Activated CD4-positive, alpha-beta T cell treated with anti-CD3 and anti-CD28 coated beads for 1 hour (primary cell): ENCODE results near the gene SMIM35.

Experiments
- DNase-seq: peaks from one replicate; pipeline ENCODE4 v3.0.0-alpha.2; 2020

The SMIM35 gene

GRCh38 chr11:118108513-118108912 lies 21.8 kb upstream of the SMIM35 start:
- no peak for DNase-seq

GRCh38 chr11:118106789-118107335 lies 20.1 kb upstream of the SMIM35 start:
- DNase-seq = no peak

GRCh38 chr11:118105657-118106305 lies 19.0 kb upstream of the SMIM35 start:
- no peak for DNase-seq

- no peak for DNase-seq
Observed at GRCh38 chr11:118104491-118104890, 17.7 kb upstream of the SMIM35 start.

GRCh38 chr11:118102721-118103261 lies 16.0 kb upstream of the SMIM35 start:
- DNase-seq = no peak

GRCh38 chr11:118100691-118101232 lies 14.0 kb upstream of the SMIM35 start:
- DNase-seq = no peak

GRCh38 chr11:118099838-118100556 lies 13.2 kb upstream of the SMIM35 start:
- no peak for DNase-seq

GRCh38 chr11:118098996-118099837 lies 12.5 kb upstream of the SMIM35 start:
- no peak for DNase-seq

GRCh38 chr11:118095967-118096367 lies 9.2 kb upstream of the SMIM35 start:
- no peak for DNase-seq

- DNase-seq = no peak
Observed at GRCh38 chr11:118095493-118095892, 8.7 kb upstream of the SMIM35 start.

- DNase-seq = no peak
Observed at GRCh38 chr11:118092907-118093571, 6.3 kb upstream of the SMIM35 start.

GRCh38 chr11:118091690-118092089 lies 4.9 kb upstream of the SMIM35 start:
- no peak for DNase-seq

GRCh38 chr11:118090545-118091162 lies 3.9 kb upstream of the SMIM35 start:
- no peak for DNase-seq

GRCh38 chr11:118088531-118088930 lies 1.8 kb upstream of the SMIM35 start:
- no peak for DNase-seq

- DNase-seq = no peak
Observed at GRCh38 chr11:118087931-118088330, 1.2 kb upstream of the SMIM35 start.

- DNase-seq = no peak
Observed at GRCh38 chr11:118084656-118085055, 2.1 kb downstream of the SMIM35 start.

GRCh38 chr11:118084247-118084646 lies 2.5 kb downstream of the SMIM35 start:
- DNase-seq = no peak

GRCh38 chr11:118082880-118083552 lies 3.7 kb downstream of the SMIM35 start:
- no peak for DNase-seq

GRCh38 chr11:118081241-118081958 lies 5.4 kb downstream of the SMIM35 start:
- no peak for DNase-seq

- DNase-seq = no peak
Observed at GRCh38 chr11:118080296-118080695, 6.5 kb downstream of the SMIM35 start.
